DND-41 (cell line): Measurements from ENCODE around the gene ANKRD11.

ENCODE experiments used
- ATAC-seq: fragments of 200-7000 bp; cut with Tn5 transposase; 3 replicates; pipeline ENCODE4 v1.9.1; 2021; ENCODE audit warnings: low read depth; ENCODE audit not compliant: insufficient read depth
- DNase-seq: peaks from one replicate; pipeline ENCODE4 v3.0.0-alpha.2; 2020
- H2AFZ ChIP-seq: 2 replicates; pipeline ENCODE4 v1.6.0; 2012; ENCODE audit warnings: low read depth, low read length
- H3K27ac ChIP-seq: 2 replicates; pipeline ENCODE4 v1.5.1; 2012; ENCODE audit warnings: low read length, inconsistent platforms
- H3K27me3 ChIP-seq: fragments of 200-600 bp; sonication (generic); 2 replicates; pipeline ENCODE4 v1.6.0; 2012; ENCODE audit warnings: low read length, mild to moderate bottlenecking, inconsistent platforms; ENCODE audit not compliant: insufficient read depth, poor library complexity
- H3K36me3 ChIP-seq: 2 replicates; pipeline ENCODE4 v1.5.1; 2012; ENCODE audit warnings: low read length, inconsistent platforms; ENCODE audit not compliant: insufficient read depth
- H3K4me1 ChIP-seq: 2 replicates; pipeline ENCODE4 v1.5.1; 2012; ENCODE audit warnings: mild to moderate bottlenecking, low read length; ENCODE audit not compliant: insufficient read depth
- H3K4me2 ChIP-seq: 2 replicates; pipeline ENCODE4 v1.6.0; 2012; ENCODE audit warnings: mild to moderate bottlenecking, moderate library complexity, low read length, inconsistent platforms; ENCODE audit not compliant: insufficient read depth
- H3K4me3 ChIP-seq, 2 experiments: fragments of 200-600 bp in 1 of 2; shearing (Covaris generic) in 1 of 2; 2 replicates each; pipeline ENCODE4 v1.5.1; 2012 to 2016; ENCODE audit warnings: inconsistent platforms in 2 of 2, low read length in 2 of 2, mild to moderate bottlenecking in 2 of 2, low read depth in 1 of 2, moderate library complexity in 1 of 2
- H3K79me2 ChIP-seq: 2 replicates; pipeline ENCODE4 v1.6.0; 2012; ENCODE audit warnings: low read length, inconsistent platforms; ENCODE audit not compliant: insufficient read depth
- H3K9ac ChIP-seq: 2 replicates; pipeline ENCODE4 v1.6.0; 2012; ENCODE audit warnings: low read depth, mild to moderate bottlenecking, inconsistent platforms, low read length, moderate library complexity
- H3K9me3 ChIP-seq: 2 replicates; pipeline ENCODE4 v1.5.1; 2012; ENCODE audit warnings: low read length, moderate library complexity, mild to moderate bottlenecking, inconsistent platforms; ENCODE audit not compliant: insufficient read depth, severe bottlenecking
- H4K20me1 ChIP-seq: 2 replicates; pipeline ENCODE4 v1.6.0; 2012; ENCODE audit warnings: low read length; ENCODE audit not compliant: insufficient read depth
- CTCF ChIP-seq: IDR thresholded peaks from 2 replicates; pipeline ENCODE4 v1.5.1; 2012; ENCODE audit warnings: borderline replicate concordance, low read length, moderate library complexity, mild to moderate bottlenecking; ENCODE audit not compliant: poor library complexity, severe bottlenecking; ENCODE audit errors: extremely low read depth
- EZH2 ChIP-seq: IDR thresholded peaks from 3 replicates; pipeline ENCODE4 v1.6.1; 2012; ENCODE audit warnings: borderline replicate concordance, low read depth, mild to moderate bottlenecking, moderate library complexity, low read length, inconsistent platforms; ENCODE audit not compliant: severe bottlenecking

ANKRD11 gene

GRCh38 chr16:89510526-89510925 is 20.2 kb upstream of the ANKRD11 start:
- Histone ChIP-seq H3K4me2 (no peak overlapping the region), H3K79me2 (peaks cover 60% of the 10 kb centered on the region), H3K36me3 (peaks cover 40% of the 10 kb centered on the region), H2AFZ (no peak overlapping the region), H3K4me3 (no peak overlapping the region), H3K9ac (no peak overlapping the region; the same call in 1 of the 2 replicates), H3K27me3 (no peaks in the 10 kb centered on the region), H3K4me1 (peaks cover 32% of the 10 kb centered on the region), H3K9me3 (no peaks in the 10 kb centered on the region), H3K27ac (no peak overlapping the region), H4K20me1 (peaks cover 19% of the 10 kb centered on the region)
- ATAC-seq: no peak
- no peak for DNase-seq
- TF ChIP-seq EZH2 (no peak), CTCF (no peak)

GRCh38 chr16:89507834-89508590 is 17.7 kb upstream of the ANKRD11 start, which contains the start of gene SPG7:
Gene SPG7, plus strand, starts transcription at chr16:89508403. Its CDS starts 15 bp downstream, at chr16:89508418.
- DNase-seq (peak; percentile 90), ATAC-seq (peak; percentile 78)
- Histone ChIP-seq H3K4me3 (peak within 1 kb of the TSS; percentile 87 to 88), H3K27me3 (no peaks in the 10 kb centered on the region), H4K20me1 (peaks cover 19% of the 10 kb centered on the region), H3K9ac (peak within 1 kb of the TSS; percentile 97), H3K36me3 (peaks cover 26% of the 10 kb centered on the region), H2AFZ (peak within 1 kb of the TSS; percentile 94), H3K4me1 (peaks cover 39% of the 10 kb centered on the region), H3K4me2 (peak within 1 kb of the TSS; percentile 98), H3K79me2 (peaks cover 56% of the 10 kb centered on the region), H3K27ac (peak within 1 kb of the TSS; percentile 87), H3K9me3 (no peaks in the 10 kb centered on the region)
- no peak for TF ChIP-seq EZH2
- TF ChIP-seq CTCF: no peak

- H2AFZ ChIP-seq: peak overlapping the region; percentile 94
- peaks cover 56% of the 10 kb centered on the region for H3K79me2 ChIP-seq
- TF ChIP-seq EZH2: no peak
- TF ChIP-seq CTCF: no peak
- peaks cover 20% of the 10 kb centered on the region for H3K36me3 ChIP-seq
- H4K20me1 ChIP-seq: peaks cover 19% of the 10 kb centered on the region
- DNase-seq (no peak), ATAC-seq (no peak)
- H3K27me3 ChIP-seq: no peaks in the 10 kb centered on the region
- H3K4me2 ChIP-seq: peak overlapping the region; percentile 98
- H3K9ac ChIP-seq: peak overlapping the region; percentile 97
- H3K9me3 ChIP-seq: no peaks in the 10 kb centered on the region
- H3K4me3 ChIP-seq: peak overlapping the region; percentile 87 to 88
- peaks cover 39% of the 10 kb centered on the region for H3K4me1 ChIP-seq
- H3K27ac ChIP-seq: peak overlapping the region; percentile 87
Observed at GRCh38 chr16:89507214-89507833, 17.0 kb upstream of the ANKRD11 start.
